H9 (cell line): ENCODE results near the gene ICE1. TPM values are rescaled to one million over a fixed set of nuclear protein-coding genes. Genes with fewer than 3 reads are reported as not detected.

Experiments
- DNase-seq: peaks from one replicate; pipeline ENCODE4 v3.0.0-alpha.2; 2017
- H2AFZ ChIP-seq: one replicate; pipeline ENCODE4 v1.6.1; 2013; ENCODE audit warnings: mild to moderate bottlenecking, low read length, control low read depth, moderate library complexity
- H2AK5ac ChIP-seq: 2 replicates; pipeline ENCODE4 v1.6.1; 2013; ENCODE audit warnings: low read length, control low read depth, mixed read lengths; ENCODE audit not compliant: insufficient read length
- H2BK120ac ChIP-seq: one replicate; pipeline ENCODE4 v1.6.1; 2013; ENCODE audit warnings: low read depth, mild to moderate bottlenecking, low read length, control low read depth, inconsistent platforms; ENCODE audit not compliant: poor library complexity, severe bottlenecking
- H2BK12ac ChIP-seq: 2 replicates; pipeline ENCODE4 v1.6.1; 2013; ENCODE audit warnings: low read length, control low read depth, mixed read lengths, low read depth; ENCODE audit not compliant: insufficient read length
- H2BK15ac ChIP-seq: 2 replicates; pipeline ENCODE4 v1.6.1; 2013; ENCODE audit warnings: low read depth, low read length, control low read depth
- H2BK20ac ChIP-seq: one replicate; pipeline ENCODE4 v1.6.1; 2013; ENCODE audit warnings: low read depth, mild to moderate bottlenecking, low read length, control low read depth, inconsistent platforms; ENCODE audit not compliant: poor library complexity, severe bottlenecking
- H2BK5ac ChIP-seq: 2 replicates; pipeline ENCODE4 v1.6.1; 2013; ENCODE audit warnings: low read length, control low read depth, mixed read lengths; ENCODE audit not compliant: insufficient read length
- H3K14ac ChIP-seq: 2 replicates; pipeline ENCODE4 v1.6.1; 2013; ENCODE audit warnings: low read length, control low read depth; ENCODE audit not compliant: insufficient read depth
- H3K18ac ChIP-seq: 2 replicates; pipeline ENCODE4 v1.6.1; 2013; ENCODE audit warnings: low read depth, mild to moderate bottlenecking, mixed read lengths, low read length, control low read depth; ENCODE audit not compliant: insufficient read length
- H3K23ac ChIP-seq: 2 replicates; pipeline ENCODE4 v1.6.1; 2013; ENCODE audit warnings: low read length, control low read depth, mixed read lengths, low read depth; ENCODE audit not compliant: insufficient read length
- H3K23me2 ChIP-seq: 2 replicates; pipeline ENCODE4 v1.6.1; 2013; ENCODE audit warnings: low read depth, mild to moderate bottlenecking, mixed read lengths, low read length, control low read depth; ENCODE audit not compliant: insufficient read length, poor library complexity, severe bottlenecking
- H3K27ac ChIP-seq: 2 replicates; pipeline ENCODE4 v1.5.1; 2013; ENCODE audit warnings: low read length, control low read depth, mixed read lengths, low read depth; ENCODE audit not compliant: insufficient read length
- H3K27me3 ChIP-seq: 2 replicates; pipeline ENCODE4 v1.6.1; 2013; ENCODE audit warnings: low read length, control low read depth, inconsistent platforms; ENCODE audit not compliant: insufficient read depth
- H3K4ac ChIP-seq: 2 replicates; pipeline ENCODE4 v1.6.1; 2013; ENCODE audit warnings: low read depth, mild to moderate bottlenecking, control low read depth, inconsistent platforms, low read length, moderate library complexity
- H3K4me1 ChIP-seq: 2 replicates; pipeline ENCODE4 v1.6.1; 2013; ENCODE audit warnings: low read length, control low read depth, inconsistent platforms; ENCODE audit not compliant: insufficient read depth
- H3K4me2 ChIP-seq: 2 replicates; pipeline ENCODE4 v1.6.1; 2013; ENCODE audit warnings: low read length, control low read depth, mixed read lengths; ENCODE audit not compliant: insufficient read length, insufficient read depth
- H3K56ac ChIP-seq: 2 replicates; pipeline ENCODE4 v1.6.1; 2013; ENCODE audit warnings: low read depth, mild to moderate bottlenecking, mixed read lengths, low read length, control low read depth; ENCODE audit not compliant: insufficient read length
- H3K79me1 ChIP-seq: 2 replicates; pipeline ENCODE4 v1.6.1; 2013; ENCODE audit warnings: low read depth, mild to moderate bottlenecking, moderate library complexity, low read length, control low read depth, inconsistent platforms; ENCODE audit not compliant: insufficient read depth, poor library complexity, severe bottlenecking
- H3K79me2 ChIP-seq: 2 replicates; pipeline ENCODE4 v1.6.1; 2013; ENCODE audit warnings: low read length, control low read depth, inconsistent platforms; ENCODE audit not compliant: insufficient read depth
- H3K9ac ChIP-seq: 2 replicates; pipeline ENCODE4 v1.6.1; 2013; ENCODE audit warnings: low read length, control low read depth, mixed read lengths; ENCODE audit not compliant: insufficient read length; ENCODE audit errors: extremely low read depth
- H3K9me3 ChIP-seq: one replicate; pipeline ENCODE4 v1.6.1; 2013; ENCODE audit warnings: low read depth, low read length, inconsistent platforms; ENCODE audit not compliant: control insufficient read depth
- H3T11ph ChIP-seq: one replicate; pipeline ENCODE4 v1.6.1; 2013; ENCODE audit warnings: mild to moderate bottlenecking, low read length, control low read depth, inconsistent platforms
- H4K20me1 ChIP-seq: one replicate; pipeline ENCODE4 v1.6.1; 2013; ENCODE audit not compliant: control insufficient read depth, insufficient read length, insufficient read depth
- H4K5ac ChIP-seq: 2 replicates; pipeline ENCODE4 v1.6.1; 2013; ENCODE audit warnings: low read depth, mild to moderate bottlenecking, mixed read lengths, low read length, control low read depth; ENCODE audit not compliant: insufficient read length
- H4K8ac ChIP-seq: replicated peaks from 2 replicates; pipeline ENCODE4 v1.6.1; 2013; ENCODE audit warnings: low read length, control low read depth, mixed read lengths, low read depth; ENCODE audit not compliant: insufficient read length
- H4K91ac ChIP-seq: 2 replicates; pipeline ENCODE4 v1.6.1; 2013; ENCODE audit warnings: low read depth, mild to moderate bottlenecking, moderate library complexity, mixed read lengths, low read length, control low read depth; ENCODE audit not compliant: insufficient read length
- H3K27ac Mint-ChIP-seq, 3 experiments: 2 replicates in 2 of 3; 3 replicates in 1 of 3; pipeline ENCODE4 v1.8.0; 2020 to 2021; ENCODE audit warnings: mixed read lengths in 3 of 3, mild to moderate bottlenecking in 1 of 3, moderate library complexity in 1 of 3
- H3K27me3 Mint-ChIP-seq: 2 replicates; pipeline ENCODE4 v1.8.0; 2021; ENCODE audit warnings: low read depth, mild to moderate bottlenecking, moderate library complexity, mixed read lengths
- H3K36me3 Mint-ChIP-seq, 3 experiments: 2 replicates in 2 of 3; 3 replicates in 1 of 3; pipeline ENCODE4 v1.8.0; 2020 to 2021; ENCODE audit warnings: low read depth in 3 of 3, mixed read lengths in 3 of 3; ENCODE audit not compliant: insufficient read depth in 1 of 3
- H3K4me1 Mint-ChIP-seq, 2 experiments: 2 replicates each; pipeline ENCODE4 v1.8.0; 2020; ENCODE audit warnings: mixed read lengths in 2 of 2
- H3K4me3 Mint-ChIP-seq, 2 experiments: 2 replicates in 1 of 2; 3 replicates in 1 of 2; pipeline ENCODE4 v1.8.0; 2020 to 2021; ENCODE audit warnings: mild to moderate bottlenecking in 2 of 2, mixed read lengths in 2 of 2, moderate library complexity in 1 of 2
- H3K9me3 Mint-ChIP-seq, 2 experiments: 2 replicates in 1 of 2; 3 replicates in 1 of 2; pipeline ENCODE4 v1.8.0; 2020; ENCODE audit warnings: mild to moderate bottlenecking in 2 of 2, mixed read lengths in 2 of 2, moderate library complexity in 1 of 2
- WGBS: extraction: QIAGEN DNeasy Blood & Tissue Kit; methylation state at CpG from one replicate; pipeline ENCODE4 v1.1.7; 2013; ENCODE audit warnings: missing lambda C conversion rate, low lambda C conversion rate, mixed read lengths; ENCODE audit not compliant: insufficient read length; ENCODE audit errors: extremely low coverage; 5-methylcytosine and 5-hydroxymethylcytosine counted together
- total RNA-seq: library from RNA; stranded (reverse); gene quantifications from 2 replicates; pipeline ENCODE4 v1.2.1, GENCODE V29; 2021
- TF ChIP-seq, protein P1 (sequence below): fragments of 200-600 bp; sonication (generic); conservative IDR thresholded peaks from 3 replicates; pipeline ENCODE4 v1.8.0; 2021; ENCODE audit warnings: antibody characterized with exemption, mild to moderate bottlenecking

The ICE1 gene
- total RNA-seq, 1 experiment from 2014 or later: 45.1 TPM

DNA sequence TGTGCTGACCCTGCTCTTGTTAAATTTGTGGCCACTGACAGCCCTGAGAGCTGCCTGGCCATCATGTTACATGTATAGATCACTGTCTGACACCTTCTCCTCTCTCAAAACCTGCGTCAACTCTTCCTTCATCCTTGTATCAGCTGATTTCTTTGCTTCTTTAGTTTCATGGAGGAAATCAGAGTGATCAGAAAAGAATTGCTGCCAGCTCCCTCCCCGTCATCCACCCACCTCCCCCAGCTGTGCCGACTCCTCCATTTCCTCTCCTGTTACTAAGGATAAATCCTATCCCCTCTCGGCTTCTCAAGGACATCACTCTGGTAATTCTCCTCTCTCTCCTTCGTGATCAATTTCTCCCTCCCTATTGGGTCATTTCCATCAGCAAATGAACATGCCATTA, 108.9 kb downstream of the ICE1 start:
- TF ChIP-seq, protein P1, sequence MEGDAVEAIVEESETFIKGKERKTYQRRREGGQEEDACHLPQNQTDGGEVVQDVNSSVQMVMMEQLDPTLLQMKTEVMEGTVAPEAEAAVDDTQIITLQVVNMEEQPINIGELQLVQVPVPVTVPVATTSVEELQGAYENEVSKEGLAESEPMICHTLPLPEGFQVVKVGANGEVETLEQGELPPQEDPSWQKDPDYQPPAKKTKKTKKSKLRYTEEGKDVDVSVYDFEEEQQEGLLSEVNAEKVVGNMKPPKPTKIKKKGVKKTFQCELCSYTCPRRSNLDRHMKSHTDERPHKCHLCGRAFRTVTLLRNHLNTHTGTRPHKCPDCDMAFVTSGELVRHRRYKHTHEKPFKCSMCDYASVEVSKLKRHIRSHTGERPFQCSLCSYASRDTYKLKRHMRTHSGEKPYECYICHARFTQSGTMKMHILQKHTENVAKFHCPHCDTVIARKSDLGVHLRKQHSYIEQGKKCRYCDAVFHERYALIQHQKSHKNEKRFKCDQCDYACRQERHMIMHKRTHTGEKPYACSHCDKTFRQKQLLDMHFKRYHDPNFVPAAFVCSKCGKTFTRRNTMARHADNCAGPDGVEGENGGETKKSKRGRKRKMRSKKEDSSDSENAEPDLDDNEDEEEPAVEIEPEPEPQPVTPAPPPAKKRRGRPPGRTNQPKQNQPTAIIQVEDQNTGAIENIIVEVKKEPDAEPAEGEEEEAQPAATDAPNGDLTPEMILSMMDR: no peak
- Histone ChIP-seq H3K4me1 (no peaks in the 10 kb centered on the region), H2AFZ (no peak overlapping the region), H3K79me1 (no peaks in the 10 kb centered on the region), H4K20me1 (no peaks in the 10 kb centered on the region), H2BK120ac (no peak overlapping the region), H3K23ac (no peak overlapping the region), H3K56ac (no peak overlapping the region), H3K9me3 (no peaks in the 10 kb centered on the region), H2BK15ac (no peak overlapping the region), H3K4me2 (no peak overlapping the region), H3T11ph (no peak overlapping the region), H4K91ac (no peak overlapping the region), H2BK5ac (no peak overlapping the region), H3K23me2 (no peaks in the 10 kb centered on the region), H3K18ac (no peak overlapping the region), H3K27me3 (no peaks in the 10 kb centered on the region), H4K5ac (no peak overlapping the region), H2BK12ac (no peak overlapping the region), H3K9ac (no peak overlapping the region), H4K8ac (no peak overlapping the region), H3K14ac (no peak overlapping the region), H2BK20ac (no peak overlapping the region), H3K79me2 (no peaks in the 10 kb centered on the region), H2AK5ac (no peak overlapping the region), H3K4ac (no peak overlapping the region), H3K27ac (no peak overlapping the region)
- Mint-ChIP-seq H3K27ac (no peak overlapping the region), H3K36me3 (peaks cover 3 to 13% (median 7%) of the 10 kb centered on the region in 3 experiments; a peak in 4 of 7 replicates), H3K9me3 (peaks cover 6 to 9% of the 10 kb centered on the region in 2 experiments; a peak in 4 of 5 replicates), H3K4me1 (peaks cover 20 to 27% of the 10 kb centered on the region in 2 experiments), H3K4me3 (no peak overlapping the region), H3K27me3 (peaks cover 12% of the 10 kb centered on the region)
- no peak for DNase-seq
- WGBS: no CpG with 5 or more reads among the region's 5 CpGs
